Natural killer cell treated with Interleukin-12 subunit alpha and Interleukin-12 subunit beta and Interleukin-15 and Interleukin-18, amount 100 ng/mL, for 72 hours (primary cell): ENCODE results near the gene INSIG2. TPM values are rescaled to one million over a fixed set of nuclear protein-coding genes. Genes with fewer than 3 reads are reported as not detected.

Experiments used
- ATAC-seq, 2 donors: fragments of 150-1000 bp; cut with Tn5 transposase in 1 of 2; sonication (Bioruptor Pico), chemical (Tn5 transposase) in 1 of 2; 2 replicates each; pipeline ENCODE4 v1.10.0; 2021
- DNase-seq: peaks from one replicate; pipeline ENCODE4 v3.0.0; 2022; ENCODE audit warnings: low spot score
- H3K27ac Mint-ChIP-seq, 2 donors: 1 replicate in 1 of 2; 2 replicates in 1 of 2; pipeline ENCODE4 v1.8.0; 2022; ENCODE audit warnings: mixed read lengths in 2 of 2, mild to moderate bottlenecking in 1 of 2, moderate library complexity in 1 of 2
- H3K27me3 Mint-ChIP-seq, 2 donors: 1 replicate in 1 of 2; 2 replicates in 1 of 2; pipeline ENCODE4 v1.8.0; 2022; ENCODE audit warnings: mixed read lengths in 2 of 2
- H3K36me3 Mint-ChIP-seq: one replicate; pipeline ENCODE4 v1.8.0; 2022; ENCODE audit warnings: mixed read lengths
- H3K4me1 Mint-ChIP-seq, 2 donors: 1 replicate in 1 of 2; 2 replicates in 1 of 2; pipeline ENCODE4 v1.8.0; 2022; ENCODE audit warnings: low read depth in 2 of 2, mixed read lengths in 2 of 2, mild to moderate bottlenecking in 1 of 2
- H3K4me3 Mint-ChIP-seq: one replicate; pipeline ENCODE4 v1.8.0; 2022; ENCODE audit warnings: mixed read lengths
- H3K9me3 Mint-ChIP-seq: 2 replicates; pipeline ENCODE4 v1.8.0; 2022; ENCODE audit warnings: mixed read lengths
- total RNA-seq, 2 donors: library from RNA; stranded (reverse); gene quantifications; one replicate each; pipeline ENCODE4 v1.2.3, GENCODE V29; 2022

Gene INSIG2
- total RNA-seq = 10 to 100 TPM; 21.7 to 47.7 TPM

- ATAC-seq (peak; percentile 97), DNase-seq (peak; percentile 98)
- Mint-ChIP-seq H3K9me3 (no peaks in the 10 kb centered on the region), H3K27ac (peak within 1 kb of the TSS; percentile 85 to 86), H3K4me3 (peak within 1 kb of the TSS; percentile 92), H3K27me3 (peaks cover 7 to 15% of the 10 kb centered on the region in 2 donors), H3K4me1 (peaks cover 4 to 16% of the 10 kb centered on the region in 2 donors), H3K36me3 (no peaks in the 10 kb centered on the region)
These were observed at the start of gene INSIG2 for GRCh38 chr2:118088051-118089024. Gene INSIG2 (plus strand): TSS chr2:118088471. CDS start chr2:118096557, 8,086 bp downstream.

GRCh38 chr2:118040891-118041290 is 47.4 kb upstream of the INSIG2 start:
- H3K27ac Mint-ChIP-seq = no peak overlapping the region
- H3K9me3 Mint-ChIP-seq = peaks cover 3% of the 10 kb centered on the region
- H3K27me3 Mint-ChIP-seq = peaks cover 46 to 61% of the 10 kb centered on the region in 2 donors
- ATAC-seq (no peak), DNase-seq (no peak)
- peaks cover 3% of the 10 kb centered on the region for H3K36me3 Mint-ChIP-seq
- no peak overlapping the region for H3K4me3 Mint-ChIP-seq
- no peaks in the 10 kb centered on the region for H3K4me1 Mint-ChIP-seq

GRCh38 chr2:118044103-118044716 is 44.1 kb upstream of the INSIG2 start:
- Mint-ChIP-seq H3K9me3 (no peaks in the 10 kb centered on the region), H3K27me3 (peaks cover 38 to 57% of the 10 kb centered on the region in 2 donors), H3K4me1 (no peaks in the 10 kb centered on the region), H3K36me3 (no peaks in the 10 kb centered on the region), H3K4me3 (no peak overlapping the region), H3K27ac (no peak overlapping the region)
- no peak for DNase-seq
- ATAC-seq = peak in 1 of 2 donors; percentile 43

GRCh38 chr2:118044854-118045253 is 43.4 kb upstream of the INSIG2 start:
- no peak overlapping the region for H3K27ac Mint-ChIP-seq
- peak in 1 of 2 donors; percentile 56 for ATAC-seq
- H3K27me3 Mint-ChIP-seq = peaks cover 39 to 54% of the 10 kb centered on the region in 2 donors
- no peak overlapping the region for H3K4me3 Mint-ChIP-seq
- H3K36me3 Mint-ChIP-seq = no peaks in the 10 kb centered on the region
- H3K9me3 Mint-ChIP-seq = no peaks in the 10 kb centered on the region
- no peak for DNase-seq
- no peaks in the 10 kb centered on the region for H3K4me1 Mint-ChIP-seq

- DNase-seq = no peak
- no peak for ATAC-seq
- Mint-ChIP-seq H3K4me1 (no peaks in the 10 kb centered on the region), H3K27me3 (peaks cover 40 to 57% of the 10 kb centered on the region in 2 donors), H3K27ac (no peak overlapping the region), H3K36me3 (no peaks in the 10 kb centered on the region), H3K9me3 (no peaks in the 10 kb centered on the region), H3K4me3 (no peak overlapping the region)
These were observed 43.0 kb upstream of the INSIG2 start for GRCh38 chr2:118045286-118045685.

GRCh38 chr2:118046634-118047210 is 41.5 kb upstream of the INSIG2 start:
- Mint-ChIP-seq H3K36me3 (no peaks in the 10 kb centered on the region), H3K27me3 (peaks cover 39 to 60% of the 10 kb centered on the region in 2 donors), H3K27ac (no peak overlapping the region), H3K4me1 (no peaks in the 10 kb centered on the region), H3K9me3 (no peaks in the 10 kb centered on the region), H3K4me3 (no peak overlapping the region)
- no peak for ATAC-seq
- no peak for DNase-seq

- Mint-ChIP-seq H3K27ac (peak overlapping the region in 1 of 2 donors; percentile 64), H3K4me3 (no peak overlapping the region), H3K9me3 (no peaks in the 10 kb centered on the region), H3K27me3 (peaks cover 36 to 63% of the 10 kb centered on the region in 2 donors), H3K36me3 (no peaks in the 10 kb centered on the region), H3K4me1 (no peaks in the 10 kb centered on the region)
- ATAC-seq (no peak), DNase-seq (no peak)
These were observed 40.9 kb upstream of the INSIG2 start for GRCh38 chr2:118047380-118047826.

- no peak overlapping the region for H3K27ac Mint-ChIP-seq
- no peaks in the 10 kb centered on the region for H3K4me1 Mint-ChIP-seq
- H3K27me3 Mint-ChIP-seq = peaks cover 32 to 53% of the 10 kb centered on the region in 2 donors
- ATAC-seq = no peak
- H3K4me3 Mint-ChIP-seq = no peak overlapping the region
- no peaks in the 10 kb centered on the region for H3K9me3 Mint-ChIP-seq
- no peaks in the 10 kb centered on the region for H3K36me3 Mint-ChIP-seq
- no peak for DNase-seq
These were observed 39.9 kb upstream of the INSIG2 start for GRCh38 chr2:118048401-118048800.

- ATAC-seq = no peak
- no peak for DNase-seq
- no peaks in the 10 kb centered on the region for H3K9me3 Mint-ChIP-seq
- no peak overlapping the region for H3K27ac Mint-ChIP-seq
- H3K27me3 Mint-ChIP-seq = peaks cover 26 to 44% of the 10 kb centered on the region in 2 donors
- no peaks in the 10 kb centered on the region for H3K4me1 Mint-ChIP-seq
- H3K36me3 Mint-ChIP-seq = no peaks in the 10 kb centered on the region
- H3K4me3 Mint-ChIP-seq = no peak overlapping the region
These were observed 39.0 kb upstream of the INSIG2 start for GRCh38 chr2:118049140-118049815.

- peak; percentile 48 to 58 for ATAC-seq
- H3K4me1 Mint-ChIP-seq = no peaks in the 10 kb centered on the region
- no peak overlapping the region for H3K4me3 Mint-ChIP-seq
- H3K9me3 Mint-ChIP-seq = no peaks in the 10 kb centered on the region
- H3K27ac Mint-ChIP-seq = no peak overlapping the region
- no peak for DNase-seq
- H3K36me3 Mint-ChIP-seq = no peaks in the 10 kb centered on the region
- peaks cover 21 to 39% of the 10 kb centered on the region in 2 donors for H3K27me3 Mint-ChIP-seq
These were observed 38.5 kb upstream of the INSIG2 start for GRCh38 chr2:118049816-118050140.

- Mint-ChIP-seq H3K27me3 (peaks cover 23 to 40% of the 10 kb centered on the region in 2 donors), H3K4me1 (no peaks in the 10 kb centered on the region), H3K27ac (no peak overlapping the region), H3K4me3 (no peak overlapping the region), H3K9me3 (no peaks in the 10 kb centered on the region), H3K36me3 (no peaks in the 10 kb centered on the region)
- ATAC-seq (no peak), DNase-seq (no peak)
These were observed 37.9 kb upstream of the INSIG2 start for GRCh38 chr2:118050386-118050785.

GRCh38 chr2:118050974-118051373 is 37.3 kb upstream of the INSIG2 start:
- Mint-ChIP-seq H3K27me3 (peaks cover 25 to 44% of the 10 kb centered on the region in 2 donors), H3K4me1 (no peaks in the 10 kb centered on the region), H3K36me3 (no peaks in the 10 kb centered on the region), H3K4me3 (no peak overlapping the region), H3K9me3 (no peaks in the 10 kb centered on the region), H3K27ac (no peak overlapping the region)
- ATAC-seq (no peak), DNase-seq (no peak)

GRCh38 chr2:118051826-118052358 is 36.4 kb upstream of the INSIG2 start:
- Mint-ChIP-seq H3K27me3 (peaks cover 25 to 44% of the 10 kb centered on the region in 2 donors), H3K9me3 (no peaks in the 10 kb centered on the region)

More at GRCh38 chr2:118051826-118052358, 36.4 kb upstream of the INSIG2 start:
- no peak for ATAC-seq
- Mint-ChIP-seq H3K36me3 (no peaks in the 10 kb centered on the region), H3K4me3 (no peak overlapping the region), H3K4me1 (no peaks in the 10 kb centered on the region), H3K27ac (no peak overlapping the region)
- DNase-seq = no peak
